HG03280 (cell line): ENCODE data around the gene BPIFA1.

Experiments used
- ATAC-seq: cut with Tn5 transposase; IDR thresholded peaks from one replicate; pipeline ENCODE4 v1.9.1; 2021; ENCODE audit warnings: mild to moderate bottlenecking, moderate library complexity; ENCODE audit not compliant: unreplicated experiment

The BPIFA1 gene

GRCh38 chr20:33277471-33278441, 42.0 kb downstream of the BPIFA1 start:
- no peak for ATAC-seq

DNA sequence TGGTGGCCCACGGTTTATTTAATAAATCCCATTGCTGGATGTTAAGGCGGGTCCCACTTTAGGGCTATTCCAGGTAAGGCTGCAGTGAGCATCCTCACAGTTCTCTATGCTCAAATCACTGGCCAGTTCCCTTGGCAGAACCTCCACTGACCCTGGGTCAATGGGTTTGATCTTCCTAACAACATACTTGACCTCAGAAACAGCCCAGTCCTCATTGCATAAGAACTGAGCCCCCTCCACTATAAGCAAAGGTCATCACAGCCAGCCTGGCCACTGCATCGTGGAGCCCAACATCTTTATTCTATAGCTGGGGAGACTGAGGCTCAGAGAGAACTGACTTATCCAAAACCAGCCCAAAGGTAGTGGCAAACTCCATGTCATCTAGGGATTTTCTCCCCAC, 42.9 kb downstream of the BPIFA1 start:
- ATAC-seq: no peak

GRCh38 chr20:33279261-33279910, 43.6 kb downstream of the BPIFA1 start:
- no peak for ATAC-seq

DNA sequence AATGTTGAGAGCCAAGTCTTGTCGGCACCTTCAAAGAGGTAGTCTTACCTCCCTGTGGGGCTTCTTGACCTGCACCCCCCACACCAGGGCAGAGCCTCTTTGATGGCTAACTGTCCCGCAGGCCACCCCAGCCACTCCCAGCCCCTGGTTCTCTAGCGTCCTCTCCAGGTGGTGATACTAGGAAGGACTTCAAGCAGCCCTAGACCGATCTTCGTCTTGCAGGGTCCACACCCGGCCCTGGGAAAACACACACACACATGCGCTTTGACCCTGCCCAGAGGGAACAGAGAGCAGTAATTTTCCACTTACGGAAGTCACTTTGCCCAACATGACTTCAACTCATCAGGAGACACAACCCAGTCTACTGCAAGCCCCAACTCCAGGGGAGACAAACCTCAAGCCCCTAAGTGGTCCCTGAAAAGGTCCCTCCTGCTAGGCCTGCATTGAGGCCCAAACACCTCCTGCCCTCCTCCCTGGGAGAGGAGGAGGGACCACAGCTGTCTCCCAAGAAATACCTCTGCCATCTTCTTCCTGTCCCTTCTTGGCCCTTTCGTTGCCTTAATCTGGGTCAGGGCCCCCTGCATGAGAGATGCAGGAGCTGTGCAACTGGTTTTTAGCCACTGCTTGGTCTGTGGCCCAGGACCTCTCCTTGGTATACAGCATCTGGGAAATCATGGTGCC, 44.3 kb downstream of the BPIFA1 start:
- no peak for ATAC-seq

DNA sequence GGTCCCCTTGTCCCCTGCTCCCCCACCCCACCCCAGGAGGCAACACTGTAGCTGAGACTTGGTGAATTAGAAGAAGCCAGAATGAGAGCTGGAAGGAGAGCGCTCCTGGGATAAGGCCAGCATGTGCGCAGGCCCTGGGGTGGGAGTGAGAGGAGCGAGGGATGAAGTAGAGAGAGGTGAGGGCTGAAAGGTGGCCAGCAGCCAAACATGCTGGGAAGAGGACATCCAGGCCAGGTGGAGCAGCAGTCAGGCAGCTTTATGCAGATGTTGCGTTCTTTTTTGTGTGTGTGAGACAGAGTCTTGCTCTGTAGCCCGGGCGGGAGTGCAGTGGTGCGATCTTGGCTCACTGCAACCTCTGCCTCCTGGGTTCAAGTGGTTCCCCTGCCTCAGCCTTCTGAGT, 45.0 kb downstream of the BPIFA1 start:
- no peak for ATAC-seq

DNA sequence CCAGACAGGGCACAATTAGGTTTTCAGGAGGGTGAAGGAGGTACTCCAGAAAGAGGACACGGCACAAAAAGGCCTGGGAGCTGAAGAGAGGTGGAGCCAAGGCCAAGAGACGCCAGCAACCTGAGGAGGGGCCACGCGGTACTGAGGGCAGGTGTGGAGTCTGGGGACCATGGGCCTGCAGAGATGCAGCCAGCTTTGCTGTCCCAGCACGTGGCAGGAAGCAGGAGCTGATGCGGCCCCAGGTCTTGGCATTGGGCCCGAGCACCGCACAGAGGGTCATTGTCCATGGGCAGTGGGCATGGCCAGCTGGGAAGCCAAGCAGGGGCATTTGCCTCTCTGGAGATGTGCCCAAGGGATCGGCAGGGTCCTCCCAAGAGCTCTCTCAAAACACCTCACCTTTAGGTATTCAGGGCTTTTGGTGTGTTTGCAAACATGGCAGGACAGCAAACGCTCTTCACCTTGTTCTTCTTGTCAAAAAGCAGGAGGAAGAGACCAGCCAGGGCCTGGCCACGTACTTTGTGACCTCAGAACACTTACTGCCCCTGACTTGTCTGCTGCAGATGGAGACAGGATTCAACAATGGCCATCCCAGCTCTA, 45.9 kb downstream of the BPIFA1 start:
- ATAC-seq: no peak

- no peak for ATAC-seq
Measured at GRCh38 chr20:33282196-33282934, 46.6 kb downstream of the BPIFA1 start.

GRCh38 chr20:33282991-33283555, 47.3 kb downstream of the BPIFA1 start, which contains the start of gene BPIFB1:
Gene BPIFB1, plus strand, starts transcription at chr20:33283214. Its CDS starts 2,860 bp downstream, at chr20:33286074.
- no peak for ATAC-seq

DNA sequence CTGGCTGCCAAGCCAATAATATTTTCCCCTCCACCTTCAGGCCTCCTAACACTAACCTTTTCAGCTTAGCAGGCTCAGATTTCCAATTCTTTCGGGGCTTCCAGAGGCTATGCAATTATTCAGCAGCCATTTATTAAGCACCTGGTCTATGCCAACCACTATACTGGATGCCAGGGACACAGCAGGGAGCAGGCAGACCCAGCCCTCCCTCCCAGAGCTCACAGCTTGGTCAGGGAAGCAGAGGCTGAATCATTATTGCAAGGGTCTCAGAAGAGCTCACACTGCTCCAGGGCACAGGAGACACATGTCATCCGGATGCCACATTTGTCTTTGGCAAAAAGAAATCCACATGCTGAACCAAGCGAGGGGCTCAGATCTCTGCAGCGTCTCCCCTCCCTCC, 48.5 kb downstream of the BPIFA1 start:
- no peak for ATAC-seq

- ATAC-seq: no peak
Measured at GRCh38 chr20:33284937-33285336, 49.1 kb downstream of the BPIFA1 start.

DNA sequence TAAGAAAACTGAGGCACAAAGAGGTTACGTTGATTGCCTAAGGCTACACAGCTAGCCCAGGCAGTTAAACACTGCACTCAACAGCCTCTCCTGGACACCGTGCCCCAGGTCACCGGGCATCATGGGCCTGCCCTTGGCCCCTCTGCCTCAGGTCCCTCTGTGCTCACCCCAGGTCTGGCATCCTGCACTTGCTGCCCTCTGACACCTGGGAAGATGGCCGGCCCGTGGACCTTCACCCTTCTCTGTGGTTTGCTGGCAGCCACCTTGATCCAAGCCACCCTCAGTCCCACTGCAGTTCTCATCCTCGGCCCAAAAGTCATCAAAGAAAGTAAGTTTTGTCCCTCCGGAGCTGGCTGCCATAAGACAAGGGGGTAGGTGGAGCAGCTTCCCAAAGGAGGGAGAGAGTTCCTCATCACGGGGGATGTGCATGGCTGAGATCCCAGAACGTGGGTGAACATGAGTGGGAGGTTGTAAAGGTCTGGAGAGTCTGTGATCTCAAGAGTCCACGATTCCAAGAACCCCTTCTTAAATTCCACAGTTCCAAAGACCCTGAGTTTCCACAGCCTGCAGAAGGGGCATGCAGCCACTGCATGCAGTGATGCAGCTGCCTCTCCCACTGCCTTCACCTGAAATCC, 50.2 kb downstream of the BPIFA1 start:
- no peak for ATAC-seq

GRCh38 chr20:33287884-33288283, 52.1 kb downstream of the BPIFA1 start:
- no peak for ATAC-seq

- no peak for ATAC-seq
Measured at GRCh38 chr20:33290852-33291251, 55.1 kb downstream of the BPIFA1 start.

DNA sequence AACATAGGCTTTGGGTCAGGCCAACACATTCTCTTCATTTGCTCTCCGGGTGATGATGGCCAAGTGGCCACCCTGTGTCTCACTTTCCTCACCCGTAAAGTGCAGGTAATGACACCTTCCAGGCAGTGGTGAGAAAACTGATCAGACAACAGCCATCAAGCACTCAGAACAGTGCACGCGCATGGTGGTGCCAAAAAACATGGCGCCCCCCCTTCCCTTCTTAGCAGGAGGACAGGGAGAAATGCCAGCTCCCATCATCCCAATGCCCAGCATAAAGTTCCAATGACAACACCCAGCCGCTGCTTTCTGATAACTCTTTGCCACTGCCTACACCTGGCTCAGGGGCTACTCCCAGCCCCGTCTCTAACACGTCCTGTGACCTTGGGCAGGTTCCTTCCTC, 55.6 kb downstream of the BPIFA1 start:
- ATAC-seq: no peak

DNA sequence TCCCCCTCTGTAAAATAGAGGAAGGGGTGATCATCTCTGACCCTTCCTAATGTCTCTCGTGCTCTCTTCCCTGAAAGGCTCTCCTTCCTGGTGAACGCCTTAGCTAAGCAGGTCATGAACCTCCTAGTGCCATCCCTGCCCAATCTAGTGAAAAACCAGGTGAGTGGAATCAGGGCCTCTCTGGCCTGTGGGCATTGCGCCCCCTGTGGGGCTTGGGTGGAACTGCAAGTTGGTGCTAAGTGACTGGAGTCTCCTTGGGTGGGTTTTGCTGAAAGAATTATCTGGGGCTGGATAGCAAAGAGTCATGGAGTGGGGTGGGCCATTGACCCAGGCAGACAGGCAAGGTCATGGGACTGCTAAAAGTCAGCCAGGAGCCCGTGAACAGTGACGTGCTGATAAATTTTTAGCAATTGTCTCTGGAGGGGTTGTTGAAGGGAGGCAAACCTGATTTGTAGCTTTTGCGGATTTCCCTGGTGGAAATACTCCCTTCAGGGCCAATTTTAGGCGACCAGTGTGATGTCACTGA, 56.1 kb downstream of the BPIFA1 start:
- ATAC-seq: no peak
